Right lobe of liver (tissue), 4 donors: ENCODE measurements around the gene TJP1.

Source experiments
- CTCF ChIP-seq, 4 donors: fragments of 200-600 bp in 3 of 4; fragments of 450-650 bp in 1 of 4; IDR thresholded peaks; one replicate each; pipeline versions ENCODE4 v1.5.1 to v1.8.0; 2016 to 2022; ENCODE audit warnings: antibody characterized with exemption in 4 of 4, mild to moderate bottlenecking in 2 of 4
- POLR2A ChIP-seq: fragments of 450-650 bp; IDR thresholded peaks from one replicate; pipeline ENCODE4 v1.6.1; 2017; ENCODE audit warnings: antibody characterized with exemption, mild to moderate bottlenecking
- donor health status: DM: no; HTN: no; CAD: no.
- donor health status: DM: no; HTN: no; CAD: no.
- donor health status: DM: no; HTN: yes; CAD: no.

GRCh38 chr15:29812384-29812694 is 9.9 kb downstream of the TJP1 start:
- TF ChIP-seq POLR2A, result no peak
- no peak for TF ChIP-seq CTCF (IDR thresholded peaks at IDR 0.05)
